SU-DHL-6 (cell line): ENCODE results near the gene FRK.

Experiments
- CTCF ChIP-seq: fragments of 200-600 bp; sonication (generic); IDR thresholded peaks from one replicate; pipeline ENCODE4 v1.5.1; 2017; ENCODE audit warnings: antibody characterized with exemption, mild to moderate bottlenecking, low read length, moderate library complexity; ENCODE audit not compliant: insufficient read depth, poor library complexity, severe bottlenecking
- EZH2phosphoT487 ChIP-seq: fragments of 200-600 bp; sonication (generic), shearing (Covaris generic); conservative IDR thresholded peaks from 2 replicates; pipeline ENCODE4 v1.6.1; 2018; ENCODE audit warnings: mild to moderate bottlenecking, antibody characterized with exemption, low read length, moderate library complexity, mixed read lengths

- TF ChIP-seq CTCF (no peak), EZH2phosphoT487 (no peak)
Measured at GRCh38 chr6:115969207-115969929, 91.3 kb downstream of the FRK start.
